Spinal cord (tissue), 10 donors: ENCODE data around the gene COMT. TPM values are rescaled to one million over a fixed set of nuclear protein-coding genes. Genes with fewer than 3 reads are reported as not detected.

Experiments
- DNase-seq, 6 donors: peaks; one replicate each; pipeline versions ENCODE4 v3.0.0 to v3.0.0-alpha.2; 2013 to 2015; ENCODE audit warnings: low spot score in 6 of 6, low read depth in 4 of 6
- H3K27ac ChIP-seq: one replicate; pipeline ENCODE4 v1.5.1; 2013; ENCODE audit warnings: low read depth, low read length, control low read depth
- H3K27me3 ChIP-seq: one replicate; pipeline ENCODE4 v1.6.1; 2013; ENCODE audit warnings: low read length; ENCODE audit not compliant: control insufficient read depth, insufficient read depth
- H3K36me3 ChIP-seq: one replicate; pipeline ENCODE4 v1.6.1; 2013; ENCODE audit warnings: low read length; ENCODE audit not compliant: control insufficient read depth, insufficient read depth
- H3K4me1 ChIP-seq: one replicate; pipeline ENCODE4 v1.6.1; 2013; ENCODE audit warnings: low read length; ENCODE audit not compliant: control insufficient read depth, insufficient read depth
- H3K4me3 ChIP-seq: one replicate; pipeline ENCODE4 v1.5.1; 2013; ENCODE audit warnings: low read depth, low read length, control low read depth
- H3K9me3 ChIP-seq: one replicate; pipeline ENCODE4 v1.6.1; 2013; ENCODE audit warnings: low read length; ENCODE audit not compliant: control insufficient read depth, insufficient read depth
- WGBS: methylation state at CpG from one replicate; pipeline ENCODE4 v1.1.5; 2013; ENCODE audit warnings: missing lambda C conversion rate; ENCODE audit not compliant: insufficient coverage; 5-methylcytosine and 5-hydroxymethylcytosine counted together
- polyA plus RNA-seq, 2 donors: library from polyadenylated mRNA; unstranded; fragments of 120-200 nt; gene quantifications; one replicate each; pipeline ENCODE4 v1.2.1, GENCODE V29; 2013; ENCODE audit not compliant: insufficient read length in 2 of 2
- total RNA-seq, 2 donors: library from RNA; depleted of rRNA in 1 of 2; stranded (reverse); fragments of 120-200 nt in 1 of 2; fragments of >200 nt in 1 of 2; gene quantifications; one replicate each; pipeline versions ENCODE4 v1.2.3 to v1.2.4, GENCODE V29; 2013 to 2014
- donor health status: healthy.

Gene COMT
- total and polyA plus RNA-seq, 4 donors = 72.6 to 158 (median 146) TPM

GRCh38 chr22:19898831-19899567 is 42.6 kb upstream of the COMT start:
- H3K27me3 ChIP-seq = no peaks in the 10 kb centered on the region
- H3K4me3 ChIP-seq = no peak overlapping the region
- no peaks in the 10 kb centered on the region for H3K9me3 ChIP-seq
- no peak overlapping the region for H3K27ac ChIP-seq
- H3K36me3 ChIP-seq = peaks cover 64% of the 10 kb centered on the region
- peaks cover 18% of the 10 kb centered on the region for H3K4me1 ChIP-seq
- no peak for DNase-seq
- 91% methylated on average over 11 of the region's 16 CpGs for WGBS

GRCh38 chr22:19900707-19901436 is 40.7 kb upstream of the COMT start:
- H3K27ac ChIP-seq = no peak overlapping the region
- no peak overlapping the region for H3K4me3 ChIP-seq
- H3K4me1 ChIP-seq = peaks cover 22% of the 10 kb centered on the region
- no peaks in the 10 kb centered on the region for H3K9me3 ChIP-seq
- H3K36me3 ChIP-seq = peaks cover 66% of the 10 kb centered on the region
- H3K27me3 ChIP-seq = no peaks in the 10 kb centered on the region
- WGBS = 92% methylated on average over 11 of the region's 13 CpGs
- no peak for DNase-seq

GRCh38 chr22:19901577-19902244 is 39.9 kb upstream of the COMT start:
- 95% methylated on average over 8 of the region's 11 CpGs for WGBS
- Histone ChIP-seq H3K9me3 (no peaks in the 10 kb centered on the region), H3K4me3 (no peak overlapping the region), H3K36me3 (peaks cover 67% of the 10 kb centered on the region), H3K27me3 (no peaks in the 10 kb centered on the region), H3K27ac (no peak overlapping the region), H3K4me1 (peaks cover 22% of the 10 kb centered on the region)
- DNase-seq = no peak

- Histone ChIP-seq H3K4me1 (peaks cover 22% of the 10 kb centered on the region), H3K9me3 (no peaks in the 10 kb centered on the region), H3K27ac (no peak overlapping the region), H3K4me3 (no peak overlapping the region), H3K27me3 (no peaks in the 10 kb centered on the region), H3K36me3 (peaks cover 62% of the 10 kb centered on the region)
- WGBS = 40% methylated on average over 7 of the region's 7 CpGs
- peak in 2 of 6 donors; percentile 25 to 50 for DNase-seq
These were observed 39.3 kb upstream of the COMT start for GRCh38 chr22:19902245-19902715.

- no peak for DNase-seq
- 56% methylated on average over 9 of the region's 9 CpGs for WGBS
- Histone ChIP-seq H3K4me1 (peaks cover 22% of the 10 kb centered on the region), H3K27me3 (no peaks in the 10 kb centered on the region), H3K9me3 (no peaks in the 10 kb centered on the region), H3K27ac (no peak overlapping the region), H3K4me3 (no peak overlapping the region), H3K36me3 (peaks cover 59% of the 10 kb centered on the region)
These were observed 38.5 kb upstream of the COMT start for GRCh38 chr22:19903031-19903430.

GRCh38 chr22:19903513-19903912 is 38.1 kb upstream of the COMT start:
- WGBS = 61% methylated on average over 12 of the region's 12 CpGs
- Histone ChIP-seq H3K27me3 (no peaks in the 10 kb centered on the region), H3K4me1 (peaks cover 22% of the 10 kb centered on the region), H3K4me3 (no peak overlapping the region), H3K9me3 (no peaks in the 10 kb centered on the region), H3K27ac (no peak overlapping the region), H3K36me3 (peaks cover 56% of the 10 kb centered on the region)
- no peak for DNase-seq

GRCh38 chr22:19904174-19904856 is 37.3 kb upstream of the COMT start:
- no peak overlapping the region for H3K27ac ChIP-seq
- DNase-seq = no peak
- no peaks in the 10 kb centered on the region for H3K9me3 ChIP-seq
- no peaks in the 10 kb centered on the region for H3K27me3 ChIP-seq
- H3K36me3 ChIP-seq = peaks cover 50% of the 10 kb centered on the region
- H3K4me1 ChIP-seq = peaks cover 22% of the 10 kb centered on the region
- no peak overlapping the region for H3K4me3 ChIP-seq
- 72% methylated on average over 15 of the region's 16 CpGs for WGBS

- no peak overlapping the region for H3K4me3 ChIP-seq
- H3K4me1 ChIP-seq = peaks cover 25% of the 10 kb centered on the region
- no peak for DNase-seq
- 75% methylated on average over 7 of the region's 7 CpGs for WGBS
- no peaks in the 10 kb centered on the region for H3K27me3 ChIP-seq
- no peak overlapping the region for H3K27ac ChIP-seq
- H3K36me3 ChIP-seq = peaks cover 50% of the 10 kb centered on the region
- H3K9me3 ChIP-seq = no peaks in the 10 kb centered on the region
These were observed 36.6 kb upstream of the COMT start for GRCh38 chr22:19904935-19905334.
